Measurements from ENCODE around the gene ZNF566.

The ZNF566 gene

GRCh38 chr19:36441339-36441738 lies 48.0 kb downstream of the ZNF566 start:
- DNase-seq (ENCODE audit: low spot score): no peak

- no peak for DNase-seq (ENCODE audit: low spot score)
Measured at GRCh38 chr19:36436531-36436930, 52.8 kb downstream of the ZNF566 start.

- no peak for DNase-seq (ENCODE audit: low spot score)
Measured at GRCh38 chr19:36423925-36424324, 65.4 kb downstream of the ZNF566 start.

- no peak for DNase-seq (ENCODE audit: low spot score)
Measured at GRCh38 chr19:36421749-36422481, 67.4 kb downstream of the ZNF566 start.

GRCh38 chr19:36420961-36421748 lies 68.2 kb downstream of the ZNF566 start:
- DNase-seq (ENCODE audit: low spot score): no peak

- DNase-seq (ENCODE audit: low spot score): peak; percentile 76
Measured at GRCh38 chr19:36418287-36419001, 70.9 kb downstream of the ZNF566 start, which contains the start of gene ZFP82. Gene ZFP82 (minus strand): TSS chr19:36418644. CDS start chr19:36409789, 8,855 bp downstream.

- no peak for DNase-seq (ENCODE audit: low spot score)
Measured at GRCh38 chr19:36417752-36418286, 71.5 kb downstream of the ZNF566 start.

- DNase-seq (ENCODE audit: low spot score): no peak
Measured at GRCh38 chr19:36409841-36410240, 79.5 kb downstream of the ZNF566 start.

- no peak for DNase-seq (ENCODE audit: low spot score)
Measured at GRCh38 chr19:36408101-36408500, 81.3 kb downstream of the ZNF566 start.

- no peak for DNase-seq (ENCODE audit: low spot score)
Measured at GRCh38 chr19:36404498-36404897, 84.9 kb downstream of the ZNF566 start.

- DNase-seq (ENCODE audit: low spot score): no peak
Measured at GRCh38 chr19:36401475-36401874, 87.9 kb downstream of the ZNF566 start.

- DNase-seq (ENCODE audit: low spot score): no peak
Measured at GRCh38 chr19:36398571-36398970, 90.8 kb downstream of the ZNF566 start.
